GM19467 (cell line): ENCODE data around the gene SPATA24.
"Not testable (repeated sequence)": the region's sequence is repeated elsewhere in the genome, so short reads cannot be mapped to it uniquely, and the experiment has no call there.

Experiments
- ATAC-seq: cut with Tn5 transposase; IDR thresholded peaks from one replicate; pipeline ENCODE4 v1.9.1; 2021; ENCODE audit warnings: mild to moderate bottlenecking, moderate library complexity; ENCODE audit not compliant: unreplicated experiment

The SPATA24 gene

GRCh38 chr5:139355900-139356299, 48.0 kb downstream of the SPATA24 start:
- not testable (repeated sequence) for ATAC-seq

DNA sequence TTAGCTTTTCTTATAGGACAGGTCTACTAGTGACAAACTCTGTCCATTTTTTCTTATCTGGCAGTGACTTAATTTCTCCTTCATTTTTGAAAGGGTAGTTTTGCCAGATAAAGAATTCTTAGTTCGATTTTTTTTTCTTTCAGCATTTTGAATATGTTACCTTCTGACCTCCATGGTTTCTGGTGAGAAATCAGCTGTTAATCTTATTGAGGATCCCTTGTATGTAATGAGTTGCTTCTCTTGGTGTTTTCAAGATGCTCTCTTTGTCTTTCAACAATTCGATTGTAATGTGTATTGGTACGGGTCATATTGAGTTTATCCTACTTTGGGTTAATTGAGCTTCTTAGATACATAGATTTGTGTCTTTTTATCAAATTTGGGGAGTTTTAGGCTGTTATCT, 49.7 kb downstream of the SPATA24 start:
- ATAC-seq: no peak

DNA sequence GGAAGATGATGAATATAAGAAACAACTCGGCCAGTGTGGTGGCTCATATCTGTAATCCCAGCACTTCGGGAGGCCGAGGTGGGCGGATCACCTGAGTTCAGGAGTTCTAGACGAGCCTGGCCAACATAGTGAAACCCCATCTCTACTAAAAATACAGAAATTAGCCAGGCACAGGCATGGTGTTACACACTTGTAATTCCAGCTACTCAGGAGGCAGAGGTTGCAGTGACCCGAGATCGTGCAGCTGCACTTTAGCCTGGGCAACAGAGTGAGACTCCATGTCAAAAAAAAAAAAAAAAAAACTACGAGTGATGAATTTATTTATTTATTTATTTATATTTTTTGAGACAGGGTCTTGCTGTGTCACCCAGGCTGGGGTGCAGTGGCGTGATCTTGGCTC, 56.0 kb downstream of the SPATA24 start:
- not testable (repeated sequence) for ATAC-seq
